ENCODE measurements around the gene MYL11.

GRCh38 chr16:30370456-30371247 is 4.0 kb upstream of the MYL11 start, which contains the start of gene TBC1D10B:
- TF ChIP-seq CTCF (IDR thresholded peaks at IDR 0.05) (peak in 4 of 6 experiments; percentile 20 to 40 (median 30)), POLR2A (IDR thresholded peaks at IDR 0.05) (peak; percentile 49 to 74)

Measured in adrenal gland (tissue), 5 donors.